ENCODE results near the gene ERCC3.
"Not testable (repeated sequence)": the region's sequence is repeated elsewhere in the genome, so short reads cannot be mapped to it uniquely, and the experiment has no call there.

The ERCC3 gene

DNA sequence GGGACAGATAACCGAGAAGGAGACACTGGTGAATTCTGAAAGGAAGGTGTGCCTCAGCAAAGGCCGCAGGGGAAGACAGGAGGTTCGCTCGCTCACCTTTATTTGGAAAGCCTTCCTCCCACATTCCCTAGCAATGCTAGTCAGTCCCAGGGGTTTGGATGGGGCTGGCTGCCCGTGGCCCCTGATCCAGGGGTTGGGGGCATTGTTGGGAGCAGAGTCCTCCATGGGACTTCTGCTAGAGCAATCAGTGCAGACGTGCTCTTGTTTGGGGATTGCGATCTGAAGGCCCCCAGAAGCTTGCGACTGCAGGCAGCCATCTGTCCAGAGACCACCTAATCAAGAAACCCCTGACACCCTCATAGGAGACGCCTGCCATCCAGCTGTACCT, 67.8 kb downstream of the ERCC3 start:
- H3K27ac ChIP-seq (ENCODE audit: low read length): no peak overlapping the region
- no peak for ATAC-seq (ENCODE audit: insufficient read depth, low read depth)
- H3K4me2 ChIP-seq (ENCODE audit: insufficient read depth, low read length): no peak overlapping the region

GRCh38 chr2:127225186-127225960, 68.6 kb downstream of the ERCC3 start:
- Histone ChIP-seq H3K36me3 (ENCODE audit: insufficient read depth, low read length) (no peaks in the 10 kb centered on the region), H3K79me2 (ENCODE audit: insufficient read depth, low read length) (no peaks in the 10 kb centered on the region), H3K9ac (ENCODE audit: low read depth, low read length) (no peak overlapping the region), H4K20me1 (ENCODE audit: insufficient read depth, low read length) (no peaks in the 10 kb centered on the region), H2AFZ (ENCODE audit: low read depth, low read length) (no peak overlapping the region), H3K27ac (ENCODE audit: low read length) (no peak overlapping the region), H3K27me3 (ENCODE audit: insufficient read depth, low read length, poor library complexity) (peaks cover 4% of the 10 kb centered on the region), H3K4me2 (ENCODE audit: insufficient read depth, low read length) (no peak overlapping the region), H3K9me3 (ENCODE audit: insufficient read depth, low read length, severe bottlenecking) (no peaks in the 10 kb centered on the region), H3K4me1 (ENCODE audit: insufficient read depth, low read length) (no peaks in the 10 kb centered on the region), H3K4me3 (ENCODE audit: low read depth in 1 of 2, low read length in 2 of 2) (no peak overlapping the region)
- no peak for TF ChIP-seq EZH2 (IDR thresholded peaks at IDR 0.05; ENCODE audit: borderline replicate concordance, low read depth, low read length, severe bottlenecking)
- TF ChIP-seq, protein P1, sequence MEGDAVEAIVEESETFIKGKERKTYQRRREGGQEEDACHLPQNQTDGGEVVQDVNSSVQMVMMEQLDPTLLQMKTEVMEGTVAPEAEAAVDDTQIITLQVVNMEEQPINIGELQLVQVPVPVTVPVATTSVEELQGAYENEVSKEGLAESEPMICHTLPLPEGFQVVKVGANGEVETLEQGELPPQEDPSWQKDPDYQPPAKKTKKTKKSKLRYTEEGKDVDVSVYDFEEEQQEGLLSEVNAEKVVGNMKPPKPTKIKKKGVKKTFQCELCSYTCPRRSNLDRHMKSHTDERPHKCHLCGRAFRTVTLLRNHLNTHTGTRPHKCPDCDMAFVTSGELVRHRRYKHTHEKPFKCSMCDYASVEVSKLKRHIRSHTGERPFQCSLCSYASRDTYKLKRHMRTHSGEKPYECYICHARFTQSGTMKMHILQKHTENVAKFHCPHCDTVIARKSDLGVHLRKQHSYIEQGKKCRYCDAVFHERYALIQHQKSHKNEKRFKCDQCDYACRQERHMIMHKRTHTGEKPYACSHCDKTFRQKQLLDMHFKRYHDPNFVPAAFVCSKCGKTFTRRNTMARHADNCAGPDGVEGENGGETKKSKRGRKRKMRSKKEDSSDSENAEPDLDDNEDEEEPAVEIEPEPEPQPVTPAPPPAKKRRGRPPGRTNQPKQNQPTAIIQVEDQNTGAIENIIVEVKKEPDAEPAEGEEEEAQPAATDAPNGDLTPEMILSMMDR (IDR thresholded peaks at IDR 0.05; ENCODE audit: borderline replicate concordance, extremely low read depth, low read length, poor library complexity, severe bottlenecking): no peak
- no peak for DNase-seq
- no peak for ATAC-seq (ENCODE audit: insufficient read depth, low read depth)

More for the DNA sequence above, 67.8 kb downstream of the ERCC3 start:
- H3K36me3 ChIP-seq (ENCODE audit: insufficient read depth, low read length): no peaks in the 10 kb centered on the region
- no peaks in the 10 kb centered on the region for H3K9me3 ChIP-seq (ENCODE audit: insufficient read depth, low read length, severe bottlenecking)
- DNase-seq: no peak
- TF ChIP-seq, protein P1 (IDR thresholded peaks at IDR 0.05; ENCODE audit: borderline replicate concordance, extremely low read depth, low read length, poor library complexity, severe bottlenecking): no peak
- TF ChIP-seq EZH2 (IDR thresholded peaks at IDR 0.05; ENCODE audit: borderline replicate concordance, low read depth, low read length, severe bottlenecking): no peak
- H3K27me3 ChIP-seq (ENCODE audit: insufficient read depth, low read length, poor library complexity): peaks cover 4% of the 10 kb centered on the region
- no peak overlapping the region for H3K9ac ChIP-seq (ENCODE audit: low read depth, low read length)
- no peak overlapping the region for H2AFZ ChIP-seq (ENCODE audit: low read depth, low read length)
- H3K4me3 ChIP-seq (ENCODE audit: low read depth in 1 of 2, low read length in 2 of 2): no peak overlapping the region
- no peaks in the 10 kb centered on the region for H3K4me1 ChIP-seq (ENCODE audit: insufficient read depth, low read length)
- H4K20me1 ChIP-seq (ENCODE audit: insufficient read depth, low read length): no peaks in the 10 kb centered on the region
- no peaks in the 10 kb centered on the region for H3K79me2 ChIP-seq (ENCODE audit: insufficient read depth, low read length)

DNA sequence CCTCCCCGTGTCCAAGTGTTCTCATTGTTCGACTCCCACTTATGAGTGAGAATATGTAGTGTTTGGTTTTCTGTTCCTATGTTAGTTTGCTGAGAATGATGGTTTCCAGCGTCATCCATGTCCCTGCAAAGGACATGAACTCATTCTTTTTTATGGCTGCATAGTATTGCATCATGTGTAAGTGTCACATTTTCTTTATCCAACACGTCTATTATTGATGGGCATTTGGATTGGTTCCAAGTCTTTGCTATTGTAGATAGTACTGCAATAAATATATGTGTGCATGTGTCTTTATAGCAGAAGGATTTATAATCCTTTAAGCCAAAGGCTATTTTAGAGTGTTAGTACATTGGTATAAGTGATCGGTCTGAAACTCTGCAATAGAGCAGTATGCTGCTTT, 69.8 kb downstream of the ERCC3 start:
- not testable (repeated sequence) for H3K4me2 ChIP-seq (ENCODE audit: insufficient read depth, low read length); H3K36me3 ChIP-seq (ENCODE audit: insufficient read depth, low read length); DNase-seq; H3K4me3 ChIP-seq (ENCODE audit: low read depth in 1 of 2, low read length in 2 of 2); H3K9ac ChIP-seq (ENCODE audit: low read depth, low read length); H3K4me1 ChIP-seq (ENCODE audit: insufficient read depth, low read length); H4K20me1 ChIP-seq (ENCODE audit: insufficient read depth, low read length); H2AFZ ChIP-seq (ENCODE audit: low read depth, low read length); ATAC-seq (ENCODE audit: insufficient read depth, low read depth); H3K27ac ChIP-seq (ENCODE audit: low read length); H3K27me3 ChIP-seq (ENCODE audit: insufficient read depth, low read length, poor library complexity); H3K9me3 ChIP-seq (ENCODE audit: insufficient read depth, low read length, severe bottlenecking); H3K79me2 ChIP-seq (ENCODE audit: insufficient read depth, low read length)

DNA sequence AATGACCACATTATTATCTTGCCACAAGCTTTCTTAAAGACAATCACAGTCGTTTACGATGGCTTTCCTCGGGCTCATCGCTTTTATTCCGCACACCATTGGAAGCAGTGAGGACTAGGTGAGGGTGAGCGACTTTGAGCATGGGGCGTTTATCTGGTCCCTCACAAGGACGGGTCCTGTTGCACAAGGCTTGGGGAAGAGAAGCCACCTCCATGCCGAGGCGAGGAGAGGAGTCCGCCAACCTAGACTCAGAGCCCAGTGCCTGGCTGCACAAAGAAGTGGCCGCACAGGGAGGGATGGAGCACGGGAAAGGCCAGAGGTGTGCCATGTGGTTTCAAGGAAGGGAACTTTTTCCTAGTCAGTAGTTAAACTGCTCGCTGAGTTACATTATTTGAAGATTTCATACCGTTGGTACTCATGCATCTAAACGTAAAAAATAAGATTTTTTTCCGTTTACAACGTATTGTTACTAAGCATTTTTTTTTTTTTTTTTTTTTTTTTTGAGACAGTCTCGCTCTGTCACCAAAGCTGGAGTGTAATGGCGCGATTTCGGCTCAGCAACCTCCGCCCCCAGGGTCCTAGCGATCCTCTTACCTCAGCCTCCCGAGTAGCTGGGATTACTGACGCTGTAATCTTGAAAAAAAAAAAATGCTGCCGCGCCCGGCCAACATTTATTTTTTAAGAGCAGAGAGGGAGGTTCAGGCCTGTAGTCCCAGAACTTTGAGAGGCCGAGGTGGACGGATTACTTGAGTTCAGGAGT, 73.0 kb downstream of the ERCC3 start:
- Histone ChIP-seq H3K27ac (ENCODE audit: low read length) (no peak overlapping the region), H4K20me1 (ENCODE audit: insufficient read depth, low read length) (no peaks in the 10 kb centered on the region), H3K9ac (ENCODE audit: low read depth, low read length) (no peak overlapping the region), H3K79me2 (ENCODE audit: insufficient read depth, low read length) (no peaks in the 10 kb centered on the region), H3K4me1 (ENCODE audit: insufficient read depth, low read length) (no peaks in the 10 kb centered on the region), H3K36me3 (ENCODE audit: insufficient read depth, low read length) (no peaks in the 10 kb centered on the region), H3K4me3 (ENCODE audit: low read depth in 1 of 2, low read length in 2 of 2) (no peak overlapping the region), H3K9me3 (ENCODE audit: insufficient read depth, low read length, severe bottlenecking) (no peaks in the 10 kb centered on the region), H3K27me3 (ENCODE audit: insufficient read depth, low read length, poor library complexity) (peaks cover 4% of the 10 kb centered on the region), H3K4me2 (ENCODE audit: insufficient read depth, low read length) (no peak overlapping the region), H2AFZ (ENCODE audit: low read depth, low read length) (no peak overlapping the region)
- ATAC-seq (ENCODE audit: insufficient read depth, low read depth): no peak
- no peak for TF ChIP-seq EZH2 (IDR thresholded peaks at IDR 0.05; ENCODE audit: borderline replicate concordance, low read depth, low read length, severe bottlenecking)
- TF ChIP-seq, protein P1 (IDR thresholded peaks at IDR 0.05; ENCODE audit: borderline replicate concordance, extremely low read depth, low read length, poor library complexity, severe bottlenecking): no peak
- no peak for DNase-seq

Data from DND-41 (cell line).